ENCODE measurements around the gene ELOA. TPM values are rescaled to one million over a fixed set of nuclear protein-coding genes. Genes with fewer than 3 reads are reported as not detected.

Gene ELOA
- total RNA-seq, 1 donor from 2014 or later = 16.8 TPM

DNA sequence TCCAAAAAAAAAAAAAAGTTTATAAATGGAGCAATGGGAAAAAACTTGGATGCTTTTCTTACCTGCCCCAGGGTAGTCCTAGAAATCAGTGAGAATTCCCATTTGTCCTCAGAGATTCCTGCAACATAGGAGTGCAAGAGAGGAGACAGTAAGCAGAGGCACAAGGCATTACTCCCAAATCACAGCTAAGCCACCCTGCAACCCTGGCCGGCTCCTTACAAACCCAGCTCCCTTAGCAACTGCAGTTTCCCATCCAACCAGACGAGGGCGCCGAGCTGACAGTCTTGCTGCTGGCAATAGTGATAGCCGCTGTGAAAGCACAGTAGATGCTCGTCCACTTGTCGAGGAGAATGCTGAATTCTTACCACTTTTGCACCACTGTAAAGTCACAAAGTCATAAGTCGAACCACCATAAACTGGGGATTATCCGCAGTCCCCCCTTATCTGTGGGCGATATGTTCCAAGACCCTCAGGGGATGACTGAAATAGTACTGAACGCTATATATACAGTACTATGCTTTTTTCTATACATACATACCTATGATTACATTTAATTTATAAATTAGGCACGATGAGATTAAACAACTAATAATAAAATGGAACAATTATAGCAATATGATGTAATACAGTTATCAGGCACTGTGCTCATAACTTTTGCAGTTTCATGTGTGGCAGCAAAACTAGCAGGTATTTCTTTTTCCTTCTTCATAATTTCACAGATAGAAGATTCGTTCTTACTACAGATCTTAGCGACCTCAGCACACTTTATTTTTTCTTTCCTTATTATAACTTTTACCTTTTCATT, 29.0 kb downstream of the ELOA start:
- Histone ChIP-seq H3K27me3 (ENCODE audit: control insufficient read depth, insufficient read depth, low read length) (no peaks in the 10 kb centered on the region), H3K36me3 (ENCODE audit: control insufficient read depth, insufficient read depth, low read length) (peaks cover 6% of the 10 kb centered on the region), H3K4me3 (ENCODE audit: low read depth, low read length) (no peak overlapping the region)
- TF ChIP-seq, protein P1, sequence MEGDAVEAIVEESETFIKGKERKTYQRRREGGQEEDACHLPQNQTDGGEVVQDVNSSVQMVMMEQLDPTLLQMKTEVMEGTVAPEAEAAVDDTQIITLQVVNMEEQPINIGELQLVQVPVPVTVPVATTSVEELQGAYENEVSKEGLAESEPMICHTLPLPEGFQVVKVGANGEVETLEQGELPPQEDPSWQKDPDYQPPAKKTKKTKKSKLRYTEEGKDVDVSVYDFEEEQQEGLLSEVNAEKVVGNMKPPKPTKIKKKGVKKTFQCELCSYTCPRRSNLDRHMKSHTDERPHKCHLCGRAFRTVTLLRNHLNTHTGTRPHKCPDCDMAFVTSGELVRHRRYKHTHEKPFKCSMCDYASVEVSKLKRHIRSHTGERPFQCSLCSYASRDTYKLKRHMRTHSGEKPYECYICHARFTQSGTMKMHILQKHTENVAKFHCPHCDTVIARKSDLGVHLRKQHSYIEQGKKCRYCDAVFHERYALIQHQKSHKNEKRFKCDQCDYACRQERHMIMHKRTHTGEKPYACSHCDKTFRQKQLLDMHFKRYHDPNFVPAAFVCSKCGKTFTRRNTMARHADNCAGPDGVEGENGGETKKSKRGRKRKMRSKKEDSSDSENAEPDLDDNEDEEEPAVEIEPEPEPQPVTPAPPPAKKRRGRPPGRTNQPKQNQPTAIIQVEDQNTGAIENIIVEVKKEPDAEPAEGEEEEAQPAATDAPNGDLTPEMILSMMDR (IDR thresholded peaks at IDR 0.05; ENCODE audit: insufficient read depth, low read length, severe bottlenecking) = peak; percentile 95
- no peak for FAIRE-seq
- peak; percentile 70 for DNase-seq (ENCODE audit: low read depth)

GRCh38 chr1:23772854-23773242, 29.6 kb downstream of the ELOA start:
- FAIRE-seq (no peak), DNase-seq (ENCODE audit: low read depth) (no peak)
- TF ChIP-seq, protein P1 (IDR thresholded peaks at IDR 0.05; ENCODE audit: insufficient read depth, low read length, severe bottlenecking) = no peak
- no peaks in the 10 kb centered on the region for H3K27me3 ChIP-seq (ENCODE audit: control insufficient read depth, insufficient read depth, low read length)
- peaks cover 6% of the 10 kb centered on the region for H3K36me3 ChIP-seq (ENCODE audit: control insufficient read depth, insufficient read depth, low read length)
- no peak overlapping the region for H3K4me3 ChIP-seq (ENCODE audit: low read depth, low read length)

- TF ChIP-seq, protein P1 (IDR thresholded peaks at IDR 0.05; ENCODE audit: insufficient read depth, low read length, severe bottlenecking) = no peak
- Histone ChIP-seq H3K27me3 (ENCODE audit: control insufficient read depth, insufficient read depth, low read length) (no peaks in the 10 kb centered on the region), H3K4me3 (ENCODE audit: low read depth, low read length) (no peak overlapping the region), H3K36me3 (ENCODE audit: control insufficient read depth, insufficient read depth, low read length) (peaks cover 4% of the 10 kb centered on the region)
- FAIRE-seq = no peak
- no peak for DNase-seq (ENCODE audit: low read depth)
Observed at GRCh38 chr1:23774174-23774880, 31.1 kb downstream of the ELOA start.

GRCh38 chr1:23776217-23776616, 32.9 kb downstream of the ELOA start:
- FAIRE-seq (no peak), DNase-seq (ENCODE audit: low read depth) (no peak)
- TF ChIP-seq, protein P1 (IDR thresholded peaks at IDR 0.05; ENCODE audit: insufficient read depth, low read length, severe bottlenecking) = no peak
- no peaks in the 10 kb centered on the region for H3K27me3 ChIP-seq (ENCODE audit: control insufficient read depth, insufficient read depth, low read length)
- H3K36me3 ChIP-seq (ENCODE audit: control insufficient read depth, insufficient read depth, low read length) = peaks cover 2% of the 10 kb centered on the region
- H3K4me3 ChIP-seq (ENCODE audit: low read depth, low read length) = no peak overlapping the region

GRCh38 chr1:23777979-23778814, 34.9 kb downstream of the ELOA start, which contains the start of gene PITHD1:
PITHD1 (plus strand) TSS chr1:23778418; CDS start chr1:23778516, 98 bp downstream.
- TF ChIP-seq, protein P1 (IDR thresholded peaks at IDR 0.05; ENCODE audit: insufficient read depth, low read length, severe bottlenecking) = no peak
- H3K4me3 ChIP-seq (ENCODE audit: low read depth, low read length) = peak within 1 kb of the TSS; percentile 82
- DNase-seq (ENCODE audit: low read depth) (peak; percentile 73), FAIRE-seq (no peak)
- no peaks in the 10 kb centered on the region for H3K27me3 ChIP-seq (ENCODE audit: control insufficient read depth, insufficient read depth, low read length)
- H3K36me3 ChIP-seq (ENCODE audit: control insufficient read depth, insufficient read depth, low read length) = peaks cover 1% of the 10 kb centered on the region

Measured in bronchial epithelial cell (primary cell).